PC-9 (cell line): ENCODE measurements around the gene RAB9B. TPM values are rescaled to one million over a fixed set of nuclear protein-coding genes. Genes with fewer than 3 reads are reported as not detected.

Experiments used
- BruUV-seq: library from RNA; stranded (reverse); fragments of 400-500 nt; replicated peaks from 2 replicates; lab custom pipeline; 2021; lab: Mats Ljungman, UMichigan
- CTCF ChIA-PET: fragments of 300-600 bp; sonication (Branson Sonifier 250); formaldehyde crosslinking; loops from one replicate; lab custom pipeline; 2022; ENCODE audit warnings: antibody characterized with exemption; lab: Charles Lee
- POLR2A ChIA-PET: fragments of 300-600 bp; sonication (Branson Sonifier 250); formaldehyde crosslinking; loops from one replicate; lab custom pipeline; 2022; ENCODE audit warnings: antibody characterized with exemption; ENCODE audit not compliant: unreplicated experiment; lab: Charles Lee
- DNase-seq, 2 experiments: peaks; one replicate each; pipeline versions ENCODE4 v3.0.0 to v3.0.0-alpha.2; 2015 to 2022; ENCODE audit warnings: mixed read lengths in 1 of 2
- H2AFZ ChIP-seq: fragments of 200-600 bp; sonication (generic); 2 replicates; pipeline ENCODE4 v1.8.1; 2017; ENCODE audit warnings: antibody characterized with exemption
- H3F3A ChIP-seq: fragments of 200-600 bp; sonication (generic); 2 replicates; pipeline ENCODE4 v1.8.1; 2017; ENCODE audit warnings: antibody characterized with exemption, mild to moderate bottlenecking, low read depth; ENCODE audit not compliant: insufficient read depth
- H3K27ac ChIP-seq: fragments of 200-600 bp; sonication (generic); 2 replicates; pipeline ENCODE4 v1.6.1; 2016; ENCODE audit warnings: mixed run types
- H3K27me3 ChIP-seq: fragments of 200-600 bp; sonication (generic); 2 replicates; pipeline ENCODE4 v1.6.1; 2016; ENCODE audit warnings: low read depth, mixed run types; ENCODE audit not compliant: insufficient read depth
- H3K36me3 ChIP-seq: fragments of 200-600 bp; sonication (generic); 2 replicates; pipeline ENCODE4 v1.6.1; 2016; ENCODE audit warnings: low read depth, mixed run types
- H3K4me1 ChIP-seq: fragments of 200-600 bp; sonication (generic); replicated peaks from 2 replicates; pipeline ENCODE4 v1.6.1; 2016; ENCODE audit warnings: mixed run types; ENCODE audit not compliant: insufficient read depth
- H3K4me2 ChIP-seq: fragments of 200-600 bp; sonication (generic); 2 replicates; pipeline ENCODE4 v1.6.1; 2017; ENCODE audit warnings: mixed run types
- H3K4me3 ChIP-seq: fragments of 200-600 bp; sonication (generic); 2 replicates; pipeline ENCODE4 v1.6.1; 2016; ENCODE audit warnings: mixed run types
- H3K79me2 ChIP-seq: fragments of 200-600 bp; sonication (generic); 2 replicates; pipeline ENCODE4 v1.6.1; 2017; ENCODE audit warnings: low read depth, mixed run types
- H3K9me2 ChIP-seq: fragments of 200-600 bp; sonication (generic); 2 replicates; pipeline ENCODE4 v1.8.1; 2017; ENCODE audit warnings: mild to moderate bottlenecking; ENCODE audit not compliant: insufficient read depth
- H3K9me3 ChIP-seq: fragments of 200-600 bp; sonication (generic); 2 replicates; pipeline ENCODE4 v1.8.1; 2016; ENCODE audit warnings: low read depth; ENCODE audit not compliant: insufficient read depth
- H4K20me1 ChIP-seq: fragments of 200-600 bp; sonication (generic); 2 replicates; pipeline ENCODE4 v1.8.1; 2017; ENCODE audit not compliant: insufficient read depth
- EZH2 ChIP-seq: fragments of 200-600 bp; sonication (generic); IDR thresholded peaks from 2 replicates; pipeline ENCODE4 v1.8.0; 2017; ENCODE audit warnings: antibody characterized with exemption, low read depth
- intact Hi-C: fragments of 100-400 bp; cut with micrococcal nuclease; formaldehyde crosslinking; loops from one replicate; pipeline ENCODE4 v1.10.0; 2022; ENCODE audit not compliant: unreplicated experiment
- total RNA-seq: library from RNA; stranded (reverse); gene quantifications from 2 replicates; pipeline ENCODE4 v1.2.3, GENCODE V29; 2021
- TF ChIP-seq, protein P1 (sequence below): fragments of 200-600 bp; sonication (generic); conservative IDR thresholded peaks from 2 replicates; pipeline ENCODE4 v1.6.1; 2017; ENCODE audit warnings: mixed run types, antibody characterized with exemption, mild to moderate bottlenecking, moderate library complexity

RAB9B gene
- total RNA-seq, 1 experiment from 2014 or later, result not detected

DNA sequence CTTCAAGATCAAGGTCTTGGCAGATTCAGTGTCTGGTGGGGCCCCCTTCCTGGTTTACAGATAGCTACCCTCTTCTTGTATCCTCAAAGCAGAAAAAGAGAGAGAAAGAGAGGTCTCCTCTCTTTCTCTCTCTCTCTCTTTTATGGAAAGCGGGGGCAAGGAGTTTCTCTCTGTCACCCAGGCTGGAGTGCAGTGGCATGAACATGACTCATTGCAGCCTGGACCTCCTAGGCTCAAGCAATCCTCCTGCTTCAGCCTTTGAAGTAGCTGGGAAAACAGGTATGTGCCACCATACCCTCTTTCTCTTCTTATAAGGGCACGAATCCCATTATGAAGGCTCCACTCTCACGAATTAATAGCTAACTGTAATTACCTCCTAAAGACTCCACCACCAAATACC is 20.2 kb downstream of the RAB9B start:
- Histone ChIP-seq H3K9me2 (no peaks in the 10 kb centered on the region), H3K4me1 (no peaks in the 10 kb centered on the region), H4K20me1 (no peaks in the 10 kb centered on the region), H3K27me3 (no peaks in the 10 kb centered on the region), H3K4me3 (no peak overlapping the region), H2AFZ (no peak overlapping the region), H3K27ac (no peak overlapping the region), H3K4me2 (no peak overlapping the region), H3K9me3 (no peaks in the 10 kb centered on the region), H3K36me3 (no peaks in the 10 kb centered on the region), H3K79me2 (no peaks in the 10 kb centered on the region), H3F3A (no peaks in the 10 kb centered on the region)
- ChIA-PET CTCF (interaction anchor here (0.6 kb wide), 1 partner anchor 152 kb away, joined by 3 read pairs; no protein-coding TSS in a partner anchor), POLR2A (no interaction called here)
- intact Hi-C loops, result no loop called here
- TF ChIP-seq EZH2, result no peak
- TF ChIP-seq, protein P1, sequence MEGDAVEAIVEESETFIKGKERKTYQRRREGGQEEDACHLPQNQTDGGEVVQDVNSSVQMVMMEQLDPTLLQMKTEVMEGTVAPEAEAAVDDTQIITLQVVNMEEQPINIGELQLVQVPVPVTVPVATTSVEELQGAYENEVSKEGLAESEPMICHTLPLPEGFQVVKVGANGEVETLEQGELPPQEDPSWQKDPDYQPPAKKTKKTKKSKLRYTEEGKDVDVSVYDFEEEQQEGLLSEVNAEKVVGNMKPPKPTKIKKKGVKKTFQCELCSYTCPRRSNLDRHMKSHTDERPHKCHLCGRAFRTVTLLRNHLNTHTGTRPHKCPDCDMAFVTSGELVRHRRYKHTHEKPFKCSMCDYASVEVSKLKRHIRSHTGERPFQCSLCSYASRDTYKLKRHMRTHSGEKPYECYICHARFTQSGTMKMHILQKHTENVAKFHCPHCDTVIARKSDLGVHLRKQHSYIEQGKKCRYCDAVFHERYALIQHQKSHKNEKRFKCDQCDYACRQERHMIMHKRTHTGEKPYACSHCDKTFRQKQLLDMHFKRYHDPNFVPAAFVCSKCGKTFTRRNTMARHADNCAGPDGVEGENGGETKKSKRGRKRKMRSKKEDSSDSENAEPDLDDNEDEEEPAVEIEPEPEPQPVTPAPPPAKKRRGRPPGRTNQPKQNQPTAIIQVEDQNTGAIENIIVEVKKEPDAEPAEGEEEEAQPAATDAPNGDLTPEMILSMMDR, result no peak
- DNase-seq, result no peak
- BruUV-seq, result no TSS peak

DNA sequence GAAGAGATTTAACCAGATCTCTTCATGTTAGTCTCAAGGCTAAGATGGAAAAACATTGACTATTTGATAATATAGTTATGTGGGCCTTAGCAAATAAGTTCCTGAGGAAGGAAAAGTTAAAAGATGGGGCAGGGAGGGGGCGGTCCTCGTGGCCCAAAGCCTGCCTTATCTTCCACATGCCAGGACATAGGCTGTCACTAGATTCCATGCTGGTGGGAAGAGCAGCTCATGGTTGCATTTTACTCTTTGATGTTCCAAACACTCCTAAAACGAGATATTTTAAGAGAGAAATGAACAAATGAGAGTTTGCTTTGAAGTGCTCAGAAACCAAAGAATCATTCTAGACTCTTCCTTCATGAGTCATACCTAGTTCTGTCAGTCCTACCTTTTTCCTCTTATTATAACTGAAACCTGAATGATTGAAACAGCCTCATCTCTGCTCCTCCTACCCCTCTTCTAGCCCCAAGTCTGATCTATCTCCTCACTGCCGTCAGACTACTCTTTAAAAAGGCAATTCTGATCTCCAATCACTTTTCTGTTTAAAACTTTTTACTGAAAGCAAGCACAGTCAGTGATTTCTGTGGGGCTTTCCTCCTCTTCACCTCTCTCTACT is 25.1 kb downstream of the RAB9B start:
- no peak for TF ChIP-seq EZH2
- TF ChIP-seq, protein P1, result no peak
- DNase-seq, result no peak
- Histone ChIP-seq H3K4me2 (no peak overlapping the region), H3K9me2 (no peaks in the 10 kb centered on the region), H2AFZ (no peak overlapping the region), H3K27ac (no peak overlapping the region), H4K20me1 (no peaks in the 10 kb centered on the region), H3F3A (no peaks in the 10 kb centered on the region), H3K27me3 (no peaks in the 10 kb centered on the region), H3K36me3 (no peaks in the 10 kb centered on the region), H3K79me2 (no peaks in the 10 kb centered on the region), H3K4me3 (no peak overlapping the region), H3K4me1 (no peaks in the 10 kb centered on the region), H3K9me3 (no peaks in the 10 kb centered on the region)
- intact Hi-C loops, result no loop called here
- no TSS peak for BruUV-seq
- ChIA-PET CTCF (no interaction called here), POLR2A (no interaction called here)

DNA sequence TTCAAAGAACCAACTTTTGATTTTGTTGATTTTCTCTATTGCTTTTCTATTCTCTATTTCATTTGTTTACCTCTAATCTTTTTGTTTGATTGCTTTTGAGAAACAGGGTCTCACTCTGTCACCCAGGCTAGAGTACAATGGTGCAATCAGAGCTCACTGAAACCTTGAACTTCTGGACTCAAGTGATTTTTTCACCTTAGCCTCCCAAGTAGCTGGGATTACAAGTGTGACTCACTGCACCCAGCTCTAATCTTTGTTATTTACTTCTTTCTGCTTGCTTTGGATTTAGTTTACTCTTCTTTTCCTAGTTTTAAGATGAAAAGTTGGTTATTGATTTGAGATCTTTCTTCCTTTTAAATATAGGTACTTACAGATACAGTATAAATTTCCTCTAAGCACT is 26.2 kb downstream of the RAB9B start:
- Histone ChIP-seq H3K9me2 (no peaks in the 10 kb centered on the region), H3K36me3 (no peaks in the 10 kb centered on the region), H4K20me1 (no peaks in the 10 kb centered on the region), H3F3A (no peaks in the 10 kb centered on the region), H3K9me3 (no peaks in the 10 kb centered on the region), H3K27me3 (no peaks in the 10 kb centered on the region), H3K4me1 (no peaks in the 10 kb centered on the region), H3K79me2 (no peaks in the 10 kb centered on the region), H3K27ac (no peak overlapping the region), H2AFZ (no peak overlapping the region), H3K4me2 (no peak overlapping the region), H3K4me3 (no peak overlapping the region)
- CTCF ChIA-PET, result no interaction called here
- intact Hi-C loops, result no loop called here
- TF ChIP-seq EZH2, result no peak
- TF ChIP-seq, protein P1, result no peak
- POLR2A ChIA-PET, result no interaction called here
- no peak for DNase-seq
- BruUV-seq, result no TSS peak
